HG03575 (cell line): ENCODE data around the gene GABRP.

Experiments
- ATAC-seq: cut with Tn5 transposase; IDR thresholded peaks from one replicate; pipeline ENCODE4 v1.9.1; 2021; ENCODE audit not compliant: unreplicated experiment, insufficient number of reproducible peaks, low FRiP score; ENCODE audit errors: extremely low read depth

Gene GABRP

DNA sequence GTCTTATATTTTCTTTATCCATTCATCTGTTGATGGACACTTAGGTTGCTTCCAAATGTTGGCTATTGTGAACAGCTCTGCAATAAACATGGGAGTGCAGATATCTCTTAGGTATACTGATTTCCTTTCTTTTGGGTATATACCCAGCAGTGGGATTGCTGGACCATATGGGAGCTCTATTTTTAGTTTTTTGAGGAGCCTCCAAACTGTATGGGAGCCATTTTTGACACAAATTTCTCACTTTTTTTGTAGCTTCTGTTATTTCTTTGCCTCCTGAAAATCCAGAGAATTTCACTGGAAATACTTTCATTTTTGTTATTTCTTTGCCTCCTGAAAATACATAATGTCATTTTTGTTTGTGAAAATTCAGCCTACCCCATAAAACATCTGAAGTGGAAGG is 63.3 kb downstream of the GABRP start:
- no peak for ATAC-seq

DNA sequence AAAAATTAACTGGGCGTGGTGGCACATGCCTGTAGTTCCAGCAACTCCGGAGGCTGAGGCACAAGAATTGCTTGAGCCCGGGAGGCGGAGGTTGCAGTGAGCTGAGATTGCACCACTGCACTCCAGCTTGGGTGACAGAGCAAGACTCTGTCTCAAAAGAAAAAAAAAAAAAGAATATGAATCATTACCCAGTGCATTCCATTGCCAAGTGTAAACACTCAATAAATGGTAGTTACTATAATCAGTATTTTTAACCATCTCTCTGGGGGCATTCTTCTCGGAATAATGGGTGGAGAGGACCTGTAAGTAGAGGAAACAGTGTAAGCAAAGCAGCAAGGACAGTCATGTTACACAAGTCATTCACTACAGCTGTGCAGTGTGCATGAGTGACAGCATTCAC is 64.5 kb downstream of the GABRP start:
- ATAC-seq: no peak

DNA sequence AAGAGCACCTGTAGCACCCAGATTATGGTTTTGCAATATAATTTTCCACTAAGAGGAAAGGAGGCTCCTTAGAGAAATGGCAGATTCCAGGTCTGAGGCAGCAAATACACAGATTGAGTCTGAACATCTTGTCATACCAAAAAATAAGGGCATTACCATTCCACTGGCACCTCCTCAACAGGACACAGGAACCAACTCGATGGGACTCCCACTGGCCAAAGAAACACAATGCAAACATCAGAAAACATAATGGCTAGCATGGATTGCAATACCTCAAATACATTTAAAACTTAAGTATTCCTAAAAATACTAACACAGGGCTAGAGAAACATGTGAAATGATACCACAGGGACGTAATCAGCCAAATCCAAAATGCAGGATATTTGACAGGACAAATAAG is 65.8 kb downstream of the GABRP start:
- ATAC-seq: no peak

DNA sequence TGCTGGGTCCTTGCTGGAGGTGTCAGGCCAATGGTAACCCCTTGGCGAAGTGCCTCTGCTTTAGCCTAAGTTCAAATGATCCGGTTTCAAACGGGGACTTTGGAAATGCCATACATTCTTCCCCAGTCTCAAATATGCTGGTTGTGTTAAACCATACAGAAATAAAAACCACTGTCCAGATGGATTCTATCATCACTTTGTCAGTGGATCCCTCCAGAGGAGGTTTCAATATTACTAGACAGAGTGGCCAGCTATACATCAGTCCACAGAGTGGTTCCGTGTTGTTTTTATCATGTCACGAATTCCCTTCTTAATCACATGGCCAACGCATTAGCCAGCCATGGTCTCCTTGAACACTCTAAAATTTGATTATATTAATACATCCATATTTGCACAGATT is 71.0 kb downstream of the GABRP start:
- no peak for ATAC-seq

DNA sequence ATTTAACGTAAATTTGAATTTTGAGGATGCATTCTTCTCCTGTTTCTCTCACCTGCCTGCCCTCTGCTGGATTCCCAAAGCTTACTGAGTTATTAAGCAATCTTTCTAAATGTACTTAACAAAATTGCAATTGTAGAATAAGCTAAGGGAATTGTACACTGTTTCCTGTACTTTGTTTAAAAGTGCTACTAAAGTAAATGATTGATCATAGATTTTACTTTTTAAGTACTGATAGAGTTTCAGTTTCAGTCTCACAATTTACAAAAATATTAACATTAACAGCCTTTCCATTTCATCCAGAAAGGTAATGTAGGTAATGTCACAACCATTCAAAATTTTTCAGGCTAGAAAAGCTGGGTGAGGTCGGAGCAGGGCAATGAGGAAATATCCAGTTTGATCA is 73.5 kb downstream of the GABRP start:
- no peak for ATAC-seq

DNA sequence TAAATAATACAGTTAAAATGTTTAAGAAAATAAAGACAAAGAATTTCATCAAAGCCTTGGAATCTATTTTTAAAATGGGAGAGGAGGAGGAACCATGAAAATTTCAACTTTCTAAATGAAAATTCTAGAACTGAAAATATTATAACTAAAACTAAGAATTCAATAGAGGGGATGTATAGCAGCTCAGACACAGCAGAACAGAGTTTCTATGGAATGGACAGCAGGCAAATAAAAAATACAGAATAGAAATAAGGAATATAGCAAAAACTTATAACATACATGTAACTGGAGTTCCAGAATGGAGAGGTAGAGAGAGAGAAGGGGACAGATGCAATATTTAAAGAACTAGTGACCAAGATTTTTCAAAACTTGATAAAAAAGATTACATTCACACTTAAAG is 76.9 kb downstream of the GABRP start:
- no peak for ATAC-seq

DNA sequence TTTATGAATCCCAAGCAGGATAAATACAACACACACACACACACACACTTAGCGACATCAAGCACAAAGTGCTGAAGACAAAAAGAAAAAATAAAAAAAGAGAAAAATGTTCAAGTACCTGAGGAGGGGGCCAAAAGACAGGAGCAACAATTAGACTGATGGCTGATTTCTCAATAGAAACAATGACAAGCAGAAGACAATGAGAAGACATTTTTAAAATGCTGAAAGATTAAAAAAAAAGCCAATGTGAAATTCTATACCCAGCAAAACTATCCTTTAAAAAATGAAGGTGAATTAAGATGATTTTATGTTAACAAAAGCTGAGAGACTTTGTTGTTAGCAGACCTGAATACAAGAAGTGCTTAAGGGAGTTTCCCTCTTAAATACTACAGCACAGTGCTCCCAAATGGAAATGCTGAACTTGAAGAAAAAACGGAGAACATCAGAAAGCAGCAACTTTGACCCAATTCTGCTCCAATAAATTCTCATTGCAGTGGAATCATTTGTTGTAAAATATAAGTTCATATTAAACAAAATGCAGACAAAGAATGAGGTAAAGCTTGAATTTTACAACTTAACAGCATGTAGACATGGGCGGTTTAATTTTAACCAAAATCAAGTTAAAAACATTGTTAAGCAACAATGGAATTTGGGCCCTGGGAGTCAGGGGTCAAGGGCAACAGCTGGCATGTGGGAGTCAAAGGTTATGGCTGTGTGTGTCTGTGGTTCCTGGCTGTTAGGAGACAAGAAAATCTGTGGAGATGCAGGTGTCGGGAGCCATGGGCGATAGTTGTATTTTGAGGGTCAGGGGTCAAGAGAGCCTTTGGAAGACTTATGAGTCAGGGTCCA is 77.5 kb downstream of the GABRP start:
- no peak for ATAC-seq

DNA sequence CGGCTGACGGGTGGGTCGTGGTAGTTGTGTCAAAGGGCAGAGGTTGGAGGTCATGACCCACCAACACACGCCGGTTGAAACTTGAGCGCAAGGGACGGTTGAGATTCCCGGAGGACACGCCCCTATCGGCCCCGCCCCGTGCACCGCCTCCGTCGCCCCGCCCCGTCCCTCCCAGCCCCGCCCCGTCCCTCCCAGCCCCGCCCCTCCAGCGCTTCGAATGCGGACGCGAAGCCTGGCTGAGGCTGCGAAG is 78.1 kb downstream of the GABRP start:
- ATAC-seq: no peak

DNA sequence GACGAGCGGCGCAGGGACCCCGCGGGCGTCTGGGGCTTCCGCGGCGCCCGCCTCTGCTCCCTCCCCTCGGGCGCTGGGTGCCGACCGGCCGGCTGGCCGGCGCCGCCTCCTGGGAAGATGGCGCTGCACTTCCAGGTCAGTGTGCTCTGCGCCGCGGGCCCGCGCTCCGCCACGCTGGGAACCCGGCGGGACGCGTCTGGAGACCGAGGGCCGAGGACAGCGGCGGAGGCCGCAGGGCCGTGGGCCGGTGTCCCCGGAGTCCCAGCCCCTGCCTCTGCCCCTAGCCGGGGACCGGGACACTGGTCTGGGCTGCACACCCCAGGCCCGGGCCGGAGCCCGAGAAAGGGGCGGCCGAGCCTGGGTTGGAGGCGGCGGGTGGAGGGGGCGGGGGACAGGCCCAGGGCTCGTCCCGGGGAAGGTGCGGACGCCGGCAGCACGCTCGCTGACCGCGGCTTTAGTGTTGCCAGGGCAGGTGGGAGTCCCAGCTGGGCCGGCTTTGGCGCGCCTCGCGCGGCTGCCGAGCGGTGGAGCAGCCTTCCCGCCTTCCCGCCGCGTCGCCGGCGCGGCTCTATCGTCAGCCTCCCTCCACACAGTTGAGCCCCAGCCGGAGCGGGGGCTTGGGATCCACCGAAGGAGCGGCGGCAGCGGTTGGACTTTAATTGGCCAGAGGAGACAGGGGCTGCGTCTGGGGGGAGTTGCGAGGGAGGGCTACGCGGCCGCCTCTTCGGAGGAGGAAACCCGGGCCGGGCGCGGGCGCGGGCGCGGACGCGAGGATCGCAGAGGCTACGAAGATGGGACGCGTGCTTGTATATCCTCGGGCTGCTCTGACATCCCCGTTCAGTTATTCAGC is 78.6 kb downstream of the GABRP start, which contains the start of gene RANBP17:
Gene RANBP17, plus strand, starts transcription at position 102 of the 850 bp plus-strand sequence.
- no peak for ATAC-seq

DNA sequence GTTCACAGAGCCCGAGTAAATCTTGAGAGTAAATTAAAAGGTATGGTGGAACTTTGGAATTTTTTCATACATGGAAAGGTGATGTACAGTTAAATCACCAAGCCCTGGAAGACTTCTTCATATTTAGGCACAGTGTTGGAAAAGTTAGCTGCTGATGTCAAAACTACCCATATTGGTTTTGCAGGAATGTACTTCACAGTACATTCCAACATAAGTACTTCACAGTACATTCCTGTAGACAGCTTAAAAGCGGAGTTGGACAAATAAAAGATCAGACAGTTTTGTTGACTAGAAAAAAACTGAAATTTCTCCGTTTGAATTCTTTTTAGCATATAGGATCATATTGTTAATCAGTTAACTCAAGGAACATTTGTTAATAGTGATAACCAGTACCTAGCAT is 80.1 kb downstream of the GABRP start:
- no peak for ATAC-seq
